Activated T-cell treated with anti-CD3 and anti-CD28 coated beads, Interleukin-2, amount 50 U/mL, for 48 hours (primary cell): ENCODE measurements around the gene ATRIP.
A peak's percentile ranks its signal among the peaks of the same experiment; 100 is the strongest.
"Not testable (repeated sequence)": the region's sequence is repeated elsewhere in the genome, so short reads cannot be mapped to it uniquely, and the experiment has no call there.

Experiments used
- DNase-seq, 2 experiments: peaks; one replicate each; pipeline ENCODE4 v3.0.0-alpha.2; 2020

ATRIP gene

DNA sequence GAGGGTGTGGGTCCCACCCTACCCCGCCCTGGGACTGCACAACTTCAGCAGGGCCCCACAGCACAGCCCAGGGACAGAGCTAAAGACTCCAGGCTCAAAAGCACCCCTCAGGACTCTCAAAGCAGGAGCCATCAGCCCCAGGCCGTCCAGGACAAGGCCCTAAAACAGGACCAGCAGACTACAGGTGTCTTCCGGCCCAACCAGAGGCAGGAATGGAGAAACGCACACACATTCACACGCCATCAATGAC lies 26.1 kb downstream of the ATRIP start:
- DNase-seq = no peak

- DNase-seq = peak; percentile 94 to 95
Observed at GRCh38 chr3:48472923-48473616, 26.5 kb downstream of the ATRIP start.

- no peak for DNase-seq
Observed at GRCh38 chr3:48473617-48473952, 27.0 kb downstream of the ATRIP start.

DNA sequence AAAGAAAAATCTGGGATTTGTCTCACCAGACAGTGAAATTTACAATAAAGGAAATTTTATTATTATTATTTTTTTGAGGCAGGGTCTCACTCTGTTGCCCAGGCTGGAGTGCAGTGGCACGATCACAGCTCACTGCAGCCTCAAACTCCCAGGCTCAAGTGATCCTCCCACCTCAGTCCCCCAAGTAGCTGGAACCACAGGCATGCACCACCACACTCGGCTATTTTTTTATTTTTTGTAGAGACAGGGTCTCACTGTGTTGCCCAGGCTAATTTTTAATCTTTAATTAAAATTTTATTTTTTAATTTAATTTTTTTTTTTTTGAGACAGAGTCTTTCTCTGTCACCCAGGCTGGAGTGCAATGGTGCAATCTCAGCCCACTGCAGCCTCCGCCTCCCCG lies 27.5 kb downstream of the ATRIP start:
- DNase-seq = not testable (repeated sequence)

DNA sequence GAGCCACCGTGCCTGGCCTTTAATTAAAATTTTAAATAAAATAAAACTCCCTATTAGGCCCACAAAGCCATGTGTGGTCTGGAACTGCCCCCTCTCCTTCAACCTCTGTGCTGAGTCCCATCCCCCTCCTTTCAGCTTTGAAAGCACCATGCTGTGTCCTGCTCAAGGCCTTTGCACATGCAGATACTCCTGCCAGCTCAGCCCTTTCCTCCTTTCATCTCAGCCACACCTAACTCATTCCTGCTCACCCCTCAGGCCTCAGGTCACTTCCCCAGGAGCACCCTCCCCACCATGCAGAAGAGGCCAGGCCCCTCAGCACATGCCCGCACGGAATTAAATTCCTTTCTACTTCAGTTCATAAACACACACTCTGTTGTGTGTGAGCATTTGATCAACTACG lies 28.1 kb downstream of the ATRIP start:
- no peak for DNase-seq

- no peak for DNase-seq
Observed at GRCh38 chr3:48475188-48475587, 28.7 kb downstream of the ATRIP start.

GRCh38 chr3:48476426-48477053 lies 30.0 kb downstream of the ATRIP start:
- DNase-seq = no peak

DNA sequence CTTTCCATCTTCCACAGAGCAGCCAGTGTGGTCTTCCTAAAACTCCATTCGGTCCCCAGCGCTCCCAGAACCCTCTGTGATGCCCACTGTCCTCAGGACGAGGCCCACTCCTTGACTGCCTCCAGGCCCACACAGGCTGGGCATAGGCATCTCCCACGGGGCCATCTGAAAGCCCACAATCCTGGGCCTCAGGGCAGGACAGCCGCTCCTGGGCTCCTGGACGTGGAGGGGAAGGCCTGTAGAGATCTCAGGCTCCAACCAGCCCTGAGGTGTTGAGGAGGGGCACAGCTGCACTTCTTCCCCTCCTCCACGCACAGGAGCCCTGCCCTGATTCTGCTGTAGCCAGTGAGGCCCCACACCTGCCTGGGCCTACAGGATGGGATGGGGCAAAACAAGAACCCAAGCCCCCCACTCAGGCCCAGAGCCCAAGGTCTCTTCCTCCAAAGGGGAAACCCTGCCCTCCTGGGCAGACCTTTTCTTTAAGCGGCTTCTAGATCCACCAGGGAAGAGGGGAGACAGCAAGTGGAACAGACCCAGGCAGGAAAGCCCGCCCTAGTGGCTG lies 31.5 kb downstream of the ATRIP start:
- no peak for DNase-seq

GRCh38 chr3:48478626-48479555 lies 32.4 kb downstream of the ATRIP start:
- peak; percentile 66 to 68 for DNase-seq

GRCh38 chr3:48480891-48481290 lies 34.4 kb downstream of the ATRIP start:
- DNase-seq = not testable (repeated sequence)

DNA sequence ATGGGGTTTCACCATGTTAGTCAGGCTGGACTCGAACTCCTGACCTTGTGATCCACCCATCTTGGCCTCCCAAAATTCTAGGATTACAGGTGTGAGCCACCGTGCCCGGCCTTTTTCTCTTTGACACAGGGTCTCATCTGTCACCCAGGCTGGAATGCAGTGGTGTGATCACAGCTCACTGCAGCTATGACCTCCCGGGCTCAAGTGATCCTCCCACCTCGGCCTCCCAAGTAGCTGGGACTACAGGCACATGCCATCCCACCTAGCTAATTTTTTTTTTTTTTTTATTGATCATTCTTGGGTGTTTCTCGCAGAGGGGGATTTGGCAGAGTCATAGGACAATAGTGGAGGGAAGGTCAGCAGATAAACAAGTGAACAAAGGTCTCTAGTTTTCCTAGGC lies 36.3 kb downstream of the ATRIP start:
- DNase-seq = not testable (repeated sequence)

GRCh38 chr3:48486952-48487351 lies 40.4 kb downstream of the ATRIP start:
- no peak for DNase-seq

DNA sequence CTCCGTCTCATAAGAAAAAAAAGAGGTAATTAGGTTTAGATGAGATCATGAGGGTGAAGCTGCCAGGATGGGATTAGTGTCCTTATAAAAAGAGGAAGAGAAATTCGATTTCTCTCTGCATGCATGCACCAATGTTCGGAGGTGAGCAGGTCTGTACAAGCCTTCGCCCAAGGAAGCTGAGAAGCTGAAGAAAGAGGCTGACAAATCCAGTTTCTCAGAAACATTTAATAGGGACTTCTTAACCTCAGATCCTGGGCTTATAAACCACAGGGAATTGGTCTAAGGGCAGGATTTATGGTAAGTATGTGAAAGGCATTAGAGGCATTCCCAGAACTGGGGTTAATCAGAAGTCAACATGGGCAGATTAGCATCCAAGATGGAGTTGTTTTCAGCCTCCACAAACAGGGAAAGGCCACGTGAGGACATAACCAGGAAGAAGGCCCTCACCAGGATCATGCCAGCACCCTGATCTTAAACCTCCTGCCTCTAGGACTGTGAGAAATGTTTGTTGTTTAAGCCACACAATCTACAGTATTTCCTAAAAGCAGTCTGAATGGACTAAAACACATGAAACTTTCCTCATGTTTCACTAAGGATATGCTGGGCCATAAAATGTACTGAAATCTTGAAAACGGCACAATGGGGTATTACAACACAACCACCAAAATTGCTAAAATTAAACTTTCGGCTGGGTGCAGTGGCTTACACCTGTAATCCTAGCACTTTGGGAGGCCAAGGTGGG lies 46.1 kb downstream of the ATRIP start:
- DNase-seq = no peak

- no peak for DNase-seq
Observed at GRCh38 chr3:48493203-48493501, 46.6 kb downstream of the ATRIP start.

GRCh38 chr3:48500656-48501055 lies 54.1 kb downstream of the ATRIP start:
- DNase-seq = no peak

DNA sequence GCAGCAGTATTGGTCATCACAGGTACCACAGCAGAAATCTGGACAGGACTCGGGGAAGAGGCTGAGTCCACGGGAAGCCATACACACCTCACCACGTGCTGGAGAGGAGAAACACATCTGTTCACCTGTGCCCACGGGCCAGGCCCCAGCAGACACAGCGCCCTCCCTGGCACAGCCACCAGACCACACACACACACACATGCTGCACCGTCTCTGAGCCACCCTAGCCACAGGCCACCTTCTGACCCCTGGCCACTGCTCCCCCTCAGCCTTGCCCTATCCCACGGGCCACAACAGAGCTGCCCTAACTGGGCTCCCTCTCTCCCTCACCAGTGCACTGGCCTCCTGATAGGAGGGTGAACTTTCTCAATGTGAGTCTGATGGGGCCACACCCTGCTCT lies 54.7 kb downstream of the ATRIP start:
- DNase-seq = no peak

DNA sequence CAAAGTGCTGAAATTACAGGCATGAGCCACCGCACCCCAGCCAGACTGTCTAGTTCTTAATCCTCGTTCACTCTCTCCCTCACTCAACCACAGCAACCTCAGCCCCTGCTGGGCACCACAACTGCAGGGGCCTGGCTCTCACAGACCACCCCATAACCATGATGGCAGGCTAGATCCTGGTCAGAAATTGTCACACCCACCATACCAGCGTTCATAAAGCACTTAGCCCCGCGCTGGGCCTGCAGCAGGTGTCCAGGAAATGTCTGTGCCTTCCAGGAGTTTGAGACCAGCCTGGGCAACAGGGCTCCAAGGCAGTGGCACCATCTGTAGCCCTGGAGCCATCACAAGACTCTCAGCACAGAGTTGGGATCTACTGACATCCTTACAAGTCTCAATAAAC lies 55.6 kb downstream of the ATRIP start:
- DNase-seq = no peak

GRCh38 chr3:48502728-48503168 lies 56.2 kb downstream of the ATRIP start:
- DNase-seq = no peak

DNA sequence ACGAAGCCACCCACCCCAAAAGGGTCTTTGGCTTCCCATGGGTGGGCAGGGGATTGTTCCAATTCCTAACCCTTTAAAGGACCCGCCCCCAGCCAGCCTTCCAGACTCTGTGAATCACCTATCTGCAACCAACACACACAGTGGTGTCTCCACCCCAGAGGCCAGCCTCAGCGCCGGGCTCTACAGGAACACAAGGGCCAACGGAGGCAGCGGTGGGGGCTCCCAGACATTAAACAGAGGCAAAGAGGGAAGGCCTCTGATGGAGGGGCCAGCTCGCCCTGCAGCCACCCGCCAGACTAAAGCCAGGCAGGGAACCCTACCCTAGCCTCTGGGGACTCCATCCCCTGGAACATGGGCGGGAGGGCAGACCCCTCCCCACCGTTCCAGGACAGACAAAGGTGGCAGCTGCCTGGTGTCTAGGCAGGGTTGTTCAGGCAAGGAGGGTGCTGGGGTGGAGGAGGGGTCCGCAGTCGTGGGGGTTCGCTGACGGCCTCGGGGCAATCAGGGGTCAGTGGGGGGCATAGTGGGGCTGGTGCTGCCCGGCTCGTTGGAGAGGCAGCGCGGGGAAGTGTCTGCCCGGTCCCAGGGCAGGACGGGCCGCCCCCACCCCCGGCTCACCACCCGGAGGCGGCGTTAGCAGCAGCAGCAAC lies 57.0 kb downstream of the ATRIP start:
- DNase-seq = no peak

- peak; percentile 68 to 73 for DNase-seq
Observed at GRCh38 chr3:48504051-48504946, 57.8 kb downstream of the ATRIP start, which contains the start of gene SHISA5. Gene SHISA5 (minus strand): TSS chr3:48504174. CDS start chr3:48504094, 80 bp downstream.

GRCh38 chr3:48505146-48505545 lies 58.6 kb downstream of the ATRIP start:
- no peak for DNase-seq
